ENCODE data around the gene KRT78.
"Not testable (repeated sequence)": the region's sequence is repeated elsewhere in the genome, so short reads cannot be mapped to it uniquely, and the experiment has no call there.

Gene KRT78

DNA sequence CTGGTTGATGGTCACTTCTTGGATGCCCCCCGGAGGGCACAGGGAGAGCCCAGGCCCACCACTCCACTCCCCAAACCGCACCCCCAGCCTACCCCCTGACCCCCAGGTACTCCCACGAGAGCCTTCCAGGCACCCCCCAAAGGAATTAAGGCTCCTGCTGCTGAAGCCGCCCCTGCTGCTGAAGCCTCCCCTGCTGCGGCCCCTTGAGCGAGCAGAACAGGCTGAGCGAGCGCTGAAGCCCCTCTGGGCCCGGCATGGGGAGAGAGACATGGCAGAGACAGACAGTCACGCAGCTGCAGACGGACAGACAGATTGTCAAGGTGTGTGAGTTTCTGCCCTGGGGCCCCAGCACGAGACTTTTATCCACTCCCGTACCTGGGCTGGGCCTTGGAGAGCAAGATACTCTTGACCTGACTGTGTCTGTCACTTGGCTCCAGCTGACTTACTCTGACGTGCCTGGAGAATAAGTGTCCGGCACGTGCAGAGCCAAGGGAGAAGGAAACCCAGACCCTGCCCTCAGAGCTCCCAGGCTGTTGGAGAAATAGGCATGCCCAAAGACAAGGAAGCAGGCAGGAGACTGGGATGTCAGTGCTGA is at the start of gene KRT78:
Gene KRT78 (minus strand): TSS at position 334 of the 595 bp plus-strand sequence. CDS start 64 bp downstream, at position 270.
- no peaks in the 10 kb centered on the region for H3K4me1 ChIP-seq (ENCODE audit: control insufficient read depth, insufficient read depth, low read length)
- no peaks in the 10 kb centered on the region for H3K27me3 ChIP-seq (ENCODE audit: control insufficient read depth, insufficient read depth, low read length)
- no peak within 1 kb of the TSS for H3K9ac ChIP-seq (ENCODE audit: low read length)
- no peak within 1 kb of the TSS for H3K4me3 ChIP-seq (ENCODE audit: low read length)
- H3K27ac ChIP-seq (ENCODE audit: low read depth, low read length) = no peak within 1 kb of the TSS
- H3K36me3 ChIP-seq (ENCODE audit: control insufficient read depth, insufficient read depth, low read length) = no peaks in the 10 kb centered on the region

- Histone ChIP-seq H3K4me1 (ENCODE audit: control insufficient read depth, insufficient read depth, low read length) (no peaks in the 10 kb centered on the region), H3K9ac (ENCODE audit: low read length) (peak overlapping the region; percentile 30), H3K27me3 (ENCODE audit: control insufficient read depth, insufficient read depth, low read length) (no peaks in the 10 kb centered on the region), H3K27ac (ENCODE audit: low read depth, low read length) (no peak overlapping the region), H3K4me3 (ENCODE audit: low read length) (no peak overlapping the region), H3K36me3 (ENCODE audit: control insufficient read depth, insufficient read depth, low read length) (peaks cover 8% of the 10 kb centered on the region)
These were observed 47.7 kb upstream of the KRT78 start for GRCh38 chr12:52896190-52897100.

DNA sequence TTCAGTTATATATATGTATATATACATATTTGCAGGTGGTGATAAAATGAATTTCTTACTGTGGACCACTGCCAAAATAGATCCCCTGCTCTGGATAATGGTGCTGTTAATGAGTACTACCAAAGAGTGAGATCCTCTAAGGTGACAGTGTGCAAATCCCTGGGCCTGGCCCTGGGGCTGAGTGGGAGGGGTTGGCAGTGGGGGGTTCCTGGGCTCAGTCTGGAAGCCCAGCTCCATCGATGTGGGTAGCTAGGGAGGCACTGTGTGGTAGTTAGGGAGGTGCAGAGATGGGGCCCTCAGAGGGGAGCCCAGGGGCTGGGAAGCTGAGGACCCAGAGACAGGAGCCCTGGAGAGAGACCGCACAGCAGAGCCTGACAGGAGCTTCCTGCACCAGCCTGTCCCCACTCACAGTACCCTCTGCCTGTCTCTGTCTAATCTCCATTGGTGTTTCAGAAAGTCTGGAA is 47.0 kb upstream of the KRT78 start:
- no peak overlapping the region for H3K4me3 ChIP-seq (ENCODE audit: low read length)
- H3K4me1 ChIP-seq (ENCODE audit: control insufficient read depth, insufficient read depth, low read length) = no peaks in the 10 kb centered on the region
- H3K36me3 ChIP-seq (ENCODE audit: control insufficient read depth, insufficient read depth, low read length) = peaks cover 6% of the 10 kb centered on the region
- H3K27ac ChIP-seq (ENCODE audit: low read depth, low read length) = no peak overlapping the region
- no peak overlapping the region for H3K9ac ChIP-seq (ENCODE audit: low read length)
- H3K27me3 ChIP-seq (ENCODE audit: control insufficient read depth, insufficient read depth, low read length) = no peaks in the 10 kb centered on the region

DNA sequence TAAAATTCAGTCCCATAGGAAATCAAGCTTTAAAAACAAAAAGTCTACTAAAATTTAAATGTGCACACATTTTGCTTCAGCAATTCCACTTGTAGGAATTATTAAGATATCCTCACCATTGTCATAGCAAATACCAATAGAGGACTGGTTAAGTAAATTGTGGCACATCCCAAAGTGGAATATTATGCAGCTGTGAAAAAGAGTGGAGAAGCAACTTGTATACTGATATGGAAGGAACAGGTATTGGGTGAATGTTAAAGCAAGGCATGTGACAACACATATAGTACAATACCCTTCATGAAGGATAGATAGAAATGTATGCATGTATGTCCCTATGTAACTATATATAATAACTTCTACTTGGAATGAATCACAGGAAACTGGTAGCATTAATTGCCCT is 44.2 kb upstream of the KRT78 start:
- no peak overlapping the region for H3K27ac ChIP-seq (ENCODE audit: low read depth, low read length)
- H3K4me3 ChIP-seq (ENCODE audit: low read length) = no peak overlapping the region
- H3K36me3 ChIP-seq (ENCODE audit: control insufficient read depth, insufficient read depth, low read length) = no peaks in the 10 kb centered on the region
- H3K27me3 ChIP-seq (ENCODE audit: control insufficient read depth, insufficient read depth, low read length) = no peaks in the 10 kb centered on the region
- H3K4me1 ChIP-seq (ENCODE audit: control insufficient read depth, insufficient read depth, low read length) = no peaks in the 10 kb centered on the region
- H3K9ac ChIP-seq (ENCODE audit: low read length) = no peak overlapping the region

DNA sequence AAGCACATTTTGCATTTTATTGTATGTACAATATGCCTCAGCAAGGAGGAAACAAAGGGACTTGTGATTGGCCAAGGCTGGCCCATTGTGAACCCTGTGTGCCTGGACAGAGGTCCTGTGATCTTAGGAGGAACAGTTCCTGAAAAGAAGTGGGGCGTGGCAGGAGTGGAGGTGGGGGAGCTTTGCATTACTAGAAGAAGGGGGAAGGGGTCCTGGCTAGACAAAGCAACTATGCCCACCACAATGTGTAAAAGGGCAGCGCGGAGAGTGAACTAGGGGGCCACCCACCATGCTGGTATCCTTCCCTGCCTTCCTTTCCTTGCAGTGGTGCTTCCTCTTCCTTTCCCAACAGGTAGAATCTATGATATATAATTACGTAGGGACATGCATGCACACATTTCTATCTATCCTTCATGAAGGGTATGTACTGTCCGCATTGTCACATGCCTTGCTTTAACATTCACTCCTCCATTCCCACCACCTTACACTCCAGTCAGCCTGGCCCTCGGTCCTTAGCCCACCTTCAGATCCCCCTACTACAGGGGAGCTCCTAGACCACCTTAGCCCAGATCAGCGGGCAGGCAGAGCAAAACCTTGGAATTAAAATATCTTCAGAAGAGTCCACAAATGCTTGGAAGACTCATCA is 43.5 kb upstream of the KRT78 start:
- no peak overlapping the region for H3K9ac ChIP-seq (ENCODE audit: low read length)
- H3K4me1 ChIP-seq (ENCODE audit: control insufficient read depth, insufficient read depth, low read length) = no peaks in the 10 kb centered on the region
- H3K4me3 ChIP-seq (ENCODE audit: low read length) = no peak overlapping the region
- H3K36me3 ChIP-seq (ENCODE audit: control insufficient read depth, insufficient read depth, low read length) = no peaks in the 10 kb centered on the region
- no peak overlapping the region for H3K27ac ChIP-seq (ENCODE audit: low read depth, low read length)
- no peaks in the 10 kb centered on the region for H3K27me3 ChIP-seq (ENCODE audit: control insufficient read depth, insufficient read depth, low read length)

- H3K9ac ChIP-seq (ENCODE audit: low read length) = no peak overlapping the region
- H3K27ac ChIP-seq (ENCODE audit: low read depth, low read length) = no peak overlapping the region
- no peak overlapping the region for H3K4me3 ChIP-seq (ENCODE audit: low read length)
- no peaks in the 10 kb centered on the region for H3K4me1 ChIP-seq (ENCODE audit: control insufficient read depth, insufficient read depth, low read length)
- no peaks in the 10 kb centered on the region for H3K36me3 ChIP-seq (ENCODE audit: control insufficient read depth, insufficient read depth, low read length)
- no peaks in the 10 kb centered on the region for H3K27me3 ChIP-seq (ENCODE audit: control insufficient read depth, insufficient read depth, low read length)
These were observed 42.2 kb upstream of the KRT78 start for GRCh38 chr12:52891044-52891443.

DNA sequence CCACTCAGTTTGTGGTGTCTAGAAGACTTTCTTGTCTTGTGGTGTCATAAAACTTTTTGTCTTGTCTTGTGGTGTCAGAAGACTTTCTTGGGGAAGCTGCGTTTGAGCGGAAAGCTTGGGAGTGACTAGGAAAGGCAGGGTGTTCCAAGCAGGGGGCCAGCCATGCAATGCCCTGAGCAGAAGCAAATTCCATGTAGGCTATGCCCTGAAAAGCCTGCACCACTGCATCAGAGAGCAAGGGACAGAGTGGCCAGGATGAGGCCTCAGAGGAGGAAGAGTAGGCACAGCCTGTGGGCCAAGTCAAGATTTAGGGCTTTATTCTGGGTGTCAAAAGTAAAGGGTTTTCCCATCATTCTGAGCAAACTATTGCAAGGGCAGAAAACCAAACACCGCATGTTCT is 41.6 kb upstream of the KRT78 start:
- Histone ChIP-seq H3K9ac (ENCODE audit: low read length) (no peak overlapping the region), H3K27ac (ENCODE audit: low read depth, low read length) (no peak overlapping the region), H3K4me1 (ENCODE audit: control insufficient read depth, insufficient read depth, low read length) (no peaks in the 10 kb centered on the region), H3K27me3 (ENCODE audit: control insufficient read depth, insufficient read depth, low read length) (no peaks in the 10 kb centered on the region), H3K36me3 (ENCODE audit: control insufficient read depth, insufficient read depth, low read length) (no peaks in the 10 kb centered on the region), H3K4me3 (ENCODE audit: low read length) (no peak overlapping the region)

- Histone ChIP-seq H3K27me3 (ENCODE audit: control insufficient read depth, insufficient read depth, low read length) (no peaks in the 10 kb centered on the region), H3K36me3 (ENCODE audit: control insufficient read depth, insufficient read depth, low read length) (no peaks in the 10 kb centered on the region), H3K4me1 (ENCODE audit: control insufficient read depth, insufficient read depth, low read length) (no peaks in the 10 kb centered on the region), H3K4me3 (ENCODE audit: low read length) (no peak overlapping the region), H3K9ac (ENCODE audit: low read length) (no peak overlapping the region), H3K27ac (ENCODE audit: low read depth, low read length) (no peak overlapping the region)
These were observed 35.9 kb upstream of the KRT78 start for GRCh38 chr12:52884526-52885293.

- not testable (repeated sequence) for H3K4me3 ChIP-seq (ENCODE audit: low read length); H3K27me3 ChIP-seq (ENCODE audit: control insufficient read depth, insufficient read depth, low read length); H3K4me1 ChIP-seq (ENCODE audit: control insufficient read depth, insufficient read depth, low read length); H3K27ac ChIP-seq (ENCODE audit: low read depth, low read length); H3K36me3 ChIP-seq (ENCODE audit: control insufficient read depth, insufficient read depth, low read length); H3K9ac ChIP-seq (ENCODE audit: low read length)
These were observed 31.7 kb upstream of the KRT78 start for GRCh38 chr12:52880499-52880898.

DNA sequence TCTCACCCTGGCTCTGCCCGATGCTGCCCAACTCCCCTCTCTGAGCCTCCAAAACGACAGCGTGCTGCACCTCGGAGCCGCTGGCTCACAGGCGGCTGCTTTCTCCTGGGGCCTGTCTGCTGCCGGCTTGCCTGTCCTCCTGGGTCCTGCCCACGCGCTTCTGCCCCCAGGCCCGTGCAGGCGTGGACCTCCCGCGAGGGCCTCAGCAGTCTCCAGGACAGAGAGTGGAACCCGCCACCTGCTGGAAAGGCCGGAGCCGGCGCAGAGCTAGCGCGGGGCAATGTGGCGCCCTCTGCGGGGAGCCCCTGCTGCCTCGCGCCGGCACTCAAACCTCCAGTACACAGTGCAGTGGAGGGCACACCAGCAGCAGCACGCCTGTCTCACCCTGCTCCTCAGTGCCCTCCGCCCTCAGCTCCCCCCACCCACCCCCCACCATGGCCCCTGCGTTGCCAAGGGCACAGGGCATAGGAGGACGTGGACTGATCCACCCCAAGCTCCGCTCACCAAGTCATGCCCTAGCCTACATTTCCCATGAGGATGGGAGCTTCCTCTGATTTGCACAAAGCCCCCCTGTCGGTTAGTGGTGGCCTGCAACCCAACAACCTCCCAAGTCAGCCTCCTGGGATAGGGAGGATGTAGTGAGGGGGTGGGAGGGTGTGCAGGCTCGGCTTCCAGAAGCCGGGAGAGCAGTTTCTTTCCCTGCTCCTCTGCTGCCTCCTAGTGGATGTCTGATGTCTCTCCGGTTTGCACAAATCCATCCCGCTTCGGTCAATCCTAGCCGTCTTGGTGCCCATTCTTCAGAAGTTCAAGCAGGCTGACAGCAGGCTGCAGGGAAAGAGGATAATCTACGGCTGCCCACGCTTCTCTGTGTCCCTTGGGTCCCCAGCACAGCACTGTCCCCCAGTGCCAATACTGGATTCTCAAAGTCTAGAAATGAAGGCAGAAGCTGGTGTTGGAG is 30.9 kb upstream of the KRT78 start:
- no peaks in the 10 kb centered on the region for H3K36me3 ChIP-seq (ENCODE audit: control insufficient read depth, insufficient read depth, low read length)
- H3K4me3 ChIP-seq (ENCODE audit: low read length) = peak overlapping the region; percentile 54
- H3K27me3 ChIP-seq (ENCODE audit: control insufficient read depth, insufficient read depth, low read length) = no peaks in the 10 kb centered on the region
- no peak overlapping the region for H3K27ac ChIP-seq (ENCODE audit: low read depth, low read length)
- H3K9ac ChIP-seq (ENCODE audit: low read length) = no peak overlapping the region
- peaks cover 6% of the 10 kb centered on the region for H3K4me1 ChIP-seq (ENCODE audit: control insufficient read depth, insufficient read depth, low read length)

Data from rectal smooth muscle tissue (tissue), 1 donor.